Thoracic aorta (tissue), 2 donors: ENCODE data around the gene CCDC8. TPM values are rescaled to one million over a fixed set of nuclear protein-coding genes. Genes with fewer than 3 reads are reported as not detected.

Source experiments
- ATAC-seq: fragments of 150-250 bp; one replicate; pipeline ENCODE4 v1.8.0; 2017; ENCODE audit warnings: low read depth; ENCODE audit not compliant: insufficient number of reproducible peaks, low FRiP score
- DNase-seq: peaks from one replicate; pipeline ENCODE4 v3.0.0-alpha.2; 2020; ENCODE audit warnings: low spot score
- H3K27ac ChIP-seq, 2 donors: fragments of 200-600 bp; sonication (generic); 1 replicate in 1 of 2; 2 replicates in 1 of 2; pipeline ENCODE4 v1.5.1; 2016; ENCODE audit warnings: mild to moderate bottlenecking in 2 of 2, moderate library complexity in 2 of 2
- H3K27me3 ChIP-seq: fragments of 200-600 bp; sonication (generic); replicated peaks from 2 replicates; pipeline ENCODE4 v1.6.0; 2016; ENCODE audit warnings: mild to moderate bottlenecking; ENCODE audit not compliant: insufficient read depth
- H3K36me3 ChIP-seq: fragments of 200-600 bp; sonication (generic); one replicate; pipeline ENCODE4 v1.5.1; 2016
- H3K4me1 ChIP-seq, 2 donors: fragments of 200-600 bp; sonication (generic); 1 replicate in 1 of 2; 2 replicates in 1 of 2; pipeline versions ENCODE4 v1.5.1 to v1.6.0; 2016; ENCODE audit warnings: low read depth in 2 of 2, mild to moderate bottlenecking in 1 of 2; ENCODE audit not compliant: control insufficient read depth in 1 of 2
- H3K4me3 ChIP-seq: fragments of 200-600 bp; sonication (generic); 2 replicates; pipeline ENCODE4 v1.5.1; 2016; ENCODE audit warnings: mild to moderate bottlenecking
- H3K9me3 ChIP-seq: fragments of 200-600 bp; sonication (generic); 2 replicates; pipeline ENCODE4 v1.5.1; 2016
- CTCF ChIP-seq: fragments of 200-600 bp; sonication (generic); IDR thresholded peaks from one replicate; pipeline ENCODE4 v1.5.1; 2019; ENCODE audit warnings: antibody characterized with exemption
- total RNA-seq, 2 donors: library from RNA; depleted of rRNA; stranded (reverse); fragments of >200 nt; gene quantifications; one replicate each; pipeline versions ENCODE4 v1.1.0 to v1.2.3, GENCODE V29; 2016

The CCDC8 gene
- total RNA-seq, 2 donors from 2014 or later: 22.6 to 23.0 TPM

- Histone ChIP-seq H3K27ac (no peak overlapping the region), H3K27me3 (no peaks in the 10 kb centered on the region), H3K4me3 (no peak overlapping the region), H3K36me3 (no peaks in the 10 kb centered on the region), H3K4me1 (peaks cover 4 to 28% of the 10 kb centered on the region in 2 donors), H3K9me3 (no peaks in the 10 kb centered on the region)
- no peak for TF ChIP-seq CTCF
- DNase-seq: no peak
- ATAC-seq: no peak
Measured at GRCh38 chr19:46429999-46430398, 16.6 kb upstream of the CCDC8 start.

GRCh38 chr19:46428239-46429135 lies 15.1 kb upstream of the CCDC8 start, which contains the start of gene PNMA8C:
Gene PNMA8C (minus strand): TSS chr19:46428936. CDS start chr19:46428359, 577 bp downstream.
- ATAC-seq: peak; percentile 70
- TF ChIP-seq CTCF: no peak
- H3K4me3 ChIP-seq: peak within 1 kb of the TSS; percentile 76
- peak within 1 kb of the TSS; percentile 76 to 91 for H3K27ac ChIP-seq
- peak; percentile 66 for DNase-seq
- no peaks in the 10 kb centered on the region for H3K36me3 ChIP-seq
- peaks cover 4 to 28% of the 10 kb centered on the region in 2 donors for H3K4me1 ChIP-seq
- no peaks in the 10 kb centered on the region for H3K27me3 ChIP-seq
- no peaks in the 10 kb centered on the region for H3K9me3 ChIP-seq

GRCh38 chr19:46427518-46428045 lies 14.2 kb upstream of the CCDC8 start:
- H3K4me3 ChIP-seq: peak overlapping the region; percentile 76

GRCh38 chr19:46426506-46427162 lies 13.3 kb upstream of the CCDC8 start:
- no peaks in the 10 kb centered on the region for H3K36me3 ChIP-seq
- TF ChIP-seq CTCF: no peak
- no peaks in the 10 kb centered on the region for H3K27me3 ChIP-seq
- DNase-seq (no peak), ATAC-seq (no peak)
- peak overlapping the region; percentile 58 to 91 for H3K27ac ChIP-seq
- H3K4me1 ChIP-seq: peaks cover 4 to 28% of the 10 kb centered on the region in 2 donors
- H3K4me3 ChIP-seq: peak overlapping the region; percentile 76
- H3K9me3 ChIP-seq: no peaks in the 10 kb centered on the region

More at GRCh38 chr19:46427518-46428045, 14.2 kb upstream of the CCDC8 start:
- Histone ChIP-seq H3K4me1 (peaks cover 4 to 28% of the 10 kb centered on the region in 2 donors), H3K27me3 (no peaks in the 10 kb centered on the region), H3K36me3 (no peaks in the 10 kb centered on the region), H3K27ac (peak overlapping the region; percentile 76 to 91), H3K9me3 (no peaks in the 10 kb centered on the region)
- DNase-seq (no peak), ATAC-seq (no peak)
- TF ChIP-seq CTCF: no peak

- TF ChIP-seq CTCF: no peak
- peak overlapping the region; percentile 76 for H3K4me3 ChIP-seq
- H3K27me3 ChIP-seq: no peaks in the 10 kb centered on the region
- peaks cover 4 to 28% of the 10 kb centered on the region in 2 donors for H3K4me1 ChIP-seq
- H3K36me3 ChIP-seq: no peaks in the 10 kb centered on the region
- peak overlapping the region; percentile 58 to 91 for H3K27ac ChIP-seq
- DNase-seq (no peak), ATAC-seq (no peak)
- no peaks in the 10 kb centered on the region for H3K9me3 ChIP-seq
Measured at GRCh38 chr19:46426035-46426505, 12.7 kb upstream of the CCDC8 start.
